SU-DHL-6 (cell line): ENCODE measurements around the gene ZNF786.

Source experiments
- H2AFZ ChIP-seq: fragments of 200-600 bp; sonication (generic); 2 replicates; pipeline ENCODE4 v1.6.1; 2014; ENCODE audit warnings: low read depth, mild to moderate bottlenecking, moderate library complexity, mixed read lengths, antibody characterized with exemption, low read length; ENCODE audit not compliant: severe bottlenecking
- H3F3A ChIP-seq: fragments of 200-600 bp; shearing (Covaris generic); 2 replicates; pipeline ENCODE4 v1.6.0; 2016; ENCODE audit warnings: antibody characterized with exemption, mild to moderate bottlenecking; ENCODE audit not compliant: insufficient read depth
- H3K27ac ChIP-seq: fragments of 200-600 bp; sonication (generic); 2 replicates; pipeline ENCODE4 v1.5.1; 2016; ENCODE audit warnings: low read depth, mild to moderate bottlenecking, low read length, moderate library complexity, mixed read lengths
- H3K27me3 ChIP-seq: fragments of 200-600 bp; sonication (generic), shearing (Covaris generic); 2 replicates; pipeline ENCODE4 v1.6.0; 2014; ENCODE audit warnings: mild to moderate bottlenecking, low read length
- H3K36me3 ChIP-seq: fragments of 200-600 bp; sonication (generic); 2 replicates; pipeline ENCODE4 v1.6.1; 2014; ENCODE audit warnings: mild to moderate bottlenecking, low read length, mixed read lengths
- H3K4me2 ChIP-seq: fragments of 300-600, 200-600 bp; shearing (Covaris generic), sonication (generic); 2 replicates; pipeline ENCODE4 v1.6.0; 2014; ENCODE audit warnings: low read length, low read depth, mild to moderate bottlenecking; ENCODE audit not compliant: poor library complexity, severe bottlenecking
- H3K4me3 ChIP-seq: fragments of 200-600 bp; sonication (generic); 2 replicates; pipeline ENCODE4 v1.5.1; 2014; ENCODE audit warnings: antibody characterized with exemption, low read length, mild to moderate bottlenecking, mixed read lengths; ENCODE audit not compliant: insufficient read depth, poor library complexity, severe bottlenecking
- H3K79me2 ChIP-seq: fragments of 200-600 bp; sonication (generic); 2 replicates; pipeline ENCODE4 v1.6.1; 2014; ENCODE audit warnings: mild to moderate bottlenecking, low read length, moderate library complexity; ENCODE audit not compliant: insufficient read depth
- H3K9ac ChIP-seq: fragments of 200-600 bp; sonication (generic); 2 replicates; pipeline ENCODE4 v1.7.0; 2014; ENCODE audit warnings: mild to moderate bottlenecking, low read length
- H3K9me2 ChIP-seq: fragments of 200-600 bp; sonication (generic); replicated peaks from 2 replicates; pipeline ENCODE4 v1.6.1; 2014; ENCODE audit warnings: low read length; ENCODE audit not compliant: insufficient read depth
- H3K9me3 ChIP-seq: fragments of 200-600 bp; sonication (generic); 2 replicates; pipeline ENCODE4 v1.6.1; 2014; ENCODE audit warnings: low read length, mixed read lengths; ENCODE audit not compliant: insufficient read depth
- H4K20me1 ChIP-seq: fragments of 200-600 bp; sonication (generic); 2 replicates; pipeline ENCODE4 v1.6.1; 2014; ENCODE audit warnings: low read depth, mild to moderate bottlenecking, antibody characterized with exemption, low read length, moderate library complexity, mixed read lengths
- EZH2phosphoT487 ChIP-seq: fragments of 200-600 bp; sonication (generic), shearing (Covaris generic); conservative IDR thresholded peaks from 2 replicates; pipeline ENCODE4 v1.6.1; 2018; ENCODE audit warnings: mild to moderate bottlenecking, antibody characterized with exemption, low read length, moderate library complexity, mixed read lengths
- TF ChIP-seq, protein P1 (sequence below): fragments of 200-600 bp; sonication (generic); IDR thresholded peaks from one replicate; pipeline ENCODE4 v1.5.1; 2017; ENCODE audit warnings: antibody characterized with exemption, mild to moderate bottlenecking, low read length, moderate library complexity; ENCODE audit not compliant: insufficient read depth, poor library complexity, severe bottlenecking

Gene ZNF786

DNA sequence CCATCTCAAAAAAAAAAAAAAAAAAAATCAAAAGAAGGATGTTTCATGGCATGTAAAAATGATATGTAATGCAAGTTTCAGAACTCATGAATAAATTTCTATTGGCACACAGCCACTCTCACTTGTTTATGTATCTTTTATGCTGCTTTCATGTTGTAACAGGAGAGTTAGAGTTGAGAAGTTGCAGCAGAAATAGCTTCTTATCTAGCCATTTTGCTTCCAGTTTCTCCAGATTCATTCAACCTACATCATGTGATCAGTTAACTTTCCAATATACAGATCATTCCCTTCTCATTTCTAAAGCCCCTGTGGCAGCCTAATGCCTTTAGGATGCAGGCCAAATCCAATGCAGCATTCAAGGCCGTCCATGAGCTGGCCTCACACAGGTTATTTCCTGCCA is 30.4 kb downstream of the ZNF786 start:
- no peak overlapping the region for H3K9ac ChIP-seq
- no peaks in the 10 kb centered on the region for H4K20me1 ChIP-seq
- no peak overlapping the region for H2AFZ ChIP-seq
- no peaks in the 10 kb centered on the region for H3K9me3 ChIP-seq
- no peaks in the 10 kb centered on the region for H3K9me2 ChIP-seq
- H3K36me3 ChIP-seq, result no peaks in the 10 kb centered on the region
- H3K27me3 ChIP-seq, result no peaks in the 10 kb centered on the region
- no peaks in the 10 kb centered on the region for H3K79me2 ChIP-seq
- H3K4me3 ChIP-seq, result no peak overlapping the region
- no peak overlapping the region for H3K4me2 ChIP-seq
- H3F3A ChIP-seq, result peaks cover 7% of the 10 kb centered on the region
- no peak for TF ChIP-seq EZH2phosphoT487
- TF ChIP-seq, protein P1, sequence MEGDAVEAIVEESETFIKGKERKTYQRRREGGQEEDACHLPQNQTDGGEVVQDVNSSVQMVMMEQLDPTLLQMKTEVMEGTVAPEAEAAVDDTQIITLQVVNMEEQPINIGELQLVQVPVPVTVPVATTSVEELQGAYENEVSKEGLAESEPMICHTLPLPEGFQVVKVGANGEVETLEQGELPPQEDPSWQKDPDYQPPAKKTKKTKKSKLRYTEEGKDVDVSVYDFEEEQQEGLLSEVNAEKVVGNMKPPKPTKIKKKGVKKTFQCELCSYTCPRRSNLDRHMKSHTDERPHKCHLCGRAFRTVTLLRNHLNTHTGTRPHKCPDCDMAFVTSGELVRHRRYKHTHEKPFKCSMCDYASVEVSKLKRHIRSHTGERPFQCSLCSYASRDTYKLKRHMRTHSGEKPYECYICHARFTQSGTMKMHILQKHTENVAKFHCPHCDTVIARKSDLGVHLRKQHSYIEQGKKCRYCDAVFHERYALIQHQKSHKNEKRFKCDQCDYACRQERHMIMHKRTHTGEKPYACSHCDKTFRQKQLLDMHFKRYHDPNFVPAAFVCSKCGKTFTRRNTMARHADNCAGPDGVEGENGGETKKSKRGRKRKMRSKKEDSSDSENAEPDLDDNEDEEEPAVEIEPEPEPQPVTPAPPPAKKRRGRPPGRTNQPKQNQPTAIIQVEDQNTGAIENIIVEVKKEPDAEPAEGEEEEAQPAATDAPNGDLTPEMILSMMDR, result no peak
- H3K27ac ChIP-seq, result no peak overlapping the region

DNA sequence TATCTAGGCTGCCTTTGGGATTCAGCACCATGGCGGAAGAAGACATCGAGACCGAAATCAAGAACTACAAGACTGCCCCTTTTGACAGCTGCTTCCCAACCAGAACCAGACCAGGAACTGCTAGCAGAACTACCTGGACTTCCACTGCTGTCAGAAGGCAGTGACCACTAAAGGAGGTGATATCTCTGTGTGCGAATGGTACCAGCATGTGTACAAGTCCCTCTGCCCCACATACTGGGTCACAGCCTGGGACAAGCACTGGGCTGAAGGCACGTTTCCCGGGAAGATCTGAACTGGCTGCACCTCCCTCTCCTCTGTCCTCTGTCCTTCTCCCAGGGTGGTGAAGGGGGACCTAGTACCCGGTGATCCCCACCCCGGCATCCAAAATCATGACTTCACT is 36.6 kb downstream of the ZNF786 start:
- H4K20me1 ChIP-seq, result no peaks in the 10 kb centered on the region
- no peaks in the 10 kb centered on the region for H3K79me2 ChIP-seq
- no peaks in the 10 kb centered on the region for H3K9me2 ChIP-seq
- no peak overlapping the region for H3K27ac ChIP-seq
- H3F3A ChIP-seq, result no peaks in the 10 kb centered on the region
- H3K9ac ChIP-seq, result no peak overlapping the region
- TF ChIP-seq, protein P1, result no peak
- TF ChIP-seq EZH2phosphoT487, result no peak
- H2AFZ ChIP-seq, result no peak overlapping the region
- no peaks in the 10 kb centered on the region for H3K36me3 ChIP-seq
- H3K9me3 ChIP-seq, result no peaks in the 10 kb centered on the region
- H3K27me3 ChIP-seq, result no peaks in the 10 kb centered on the region
- H3K4me3 ChIP-seq, result no peak overlapping the region
- no peak overlapping the region for H3K4me2 ChIP-seq

- H2AFZ ChIP-seq, result no peak overlapping the region
- H3K36me3 ChIP-seq, result no peaks in the 10 kb centered on the region
- H3K4me2 ChIP-seq, result no peak overlapping the region
- no peaks in the 10 kb centered on the region for H3K27me3 ChIP-seq
- no peak overlapping the region for H3K9ac ChIP-seq
- no peaks in the 10 kb centered on the region for H4K20me1 ChIP-seq
- H3K9me2 ChIP-seq, result no peaks in the 10 kb centered on the region
- H3K4me3 ChIP-seq, result no peak overlapping the region
- no peaks in the 10 kb centered on the region for H3K9me3 ChIP-seq
- no peaks in the 10 kb centered on the region for H3F3A ChIP-seq
- H3K27ac ChIP-seq, result no peak overlapping the region
- TF ChIP-seq, protein P1, result no peak
- TF ChIP-seq EZH2phosphoT487, result no peak
- no peaks in the 10 kb centered on the region for H3K79me2 ChIP-seq
These were observed 37.1 kb downstream of the ZNF786 start for GRCh38 chr7:149053384-149053783.

DNA sequence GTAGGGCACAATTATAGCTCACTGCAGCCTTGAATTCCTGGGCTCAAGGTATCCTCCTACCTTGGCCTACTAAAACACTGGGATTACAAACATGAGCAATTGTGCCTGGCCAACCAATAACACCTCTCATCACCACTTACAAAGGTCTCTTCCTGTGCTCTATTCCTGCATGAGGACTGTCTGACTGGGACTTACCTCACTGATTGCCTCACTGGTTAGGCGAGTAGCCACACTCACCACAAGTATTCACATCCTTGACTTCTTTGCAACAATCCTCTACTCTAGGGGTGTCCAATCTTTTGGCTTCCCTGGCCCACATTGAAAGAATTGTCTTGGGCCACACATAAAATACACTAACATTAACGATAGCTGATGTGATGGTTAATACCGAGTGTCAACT is 39.6 kb downstream of the ZNF786 start:
- H3F3A ChIP-seq, result no peaks in the 10 kb centered on the region
- TF ChIP-seq, protein P1, result no peak
- TF ChIP-seq EZH2phosphoT487, result no peak

More for the DNA sequence above, 39.6 kb downstream of the ZNF786 start:
- Histone ChIP-seq H3K4me2 (no peak overlapping the region), H3K27ac (no peak overlapping the region), H3K9me3 (no peaks in the 10 kb centered on the region), H3K9ac (no peak overlapping the region), H3K27me3 (no peaks in the 10 kb centered on the region), H3K9me2 (no peaks in the 10 kb centered on the region), H3K79me2 (no peaks in the 10 kb centered on the region), H2AFZ (no peak overlapping the region), H3K4me3 (no peak overlapping the region), H4K20me1 (no peaks in the 10 kb centered on the region), H3K36me3 (no peaks in the 10 kb centered on the region)
